ENCODE measurements around the gene ITGB2.

Gene ITGB2

GRCh38 chr21:44967082-44968047, 46.7 kb upstream of the ITGB2 start:
- TF ChIP-seq EGR1 (IDR thresholded peaks at IDR 0.05): no peak

- no peak for TF ChIP-seq NFIC (IDR thresholded peaks at IDR 0.05)
- TF ChIP-seq CEBPB (IDR thresholded peaks at IDR 0.05): no peak
- no peak for TF ChIP-seq FOXM1 (IDR thresholded peaks at IDR 0.05; ENCODE audit: borderline replicate concordance, low read depth)
- TF ChIP-seq TEAD4 (IDR thresholded peaks at IDR 0.05): no peak
- TF ChIP-seq TAF1 (IDR thresholded peaks at IDR 0.05; ENCODE audit: low read depth): no peak
- no peak for TF ChIP-seq YY1 (IDR thresholded peaks at IDR 0.05; ENCODE audit: low read depth)
- TF ChIP-seq MAX (IDR thresholded peaks at IDR 0.05): no peak
- no peak for TF ChIP-seq CREB1 (IDR thresholded peaks at IDR 0.05; ENCODE audit: low read depth)
- TF ChIP-seq, protein P1, sequence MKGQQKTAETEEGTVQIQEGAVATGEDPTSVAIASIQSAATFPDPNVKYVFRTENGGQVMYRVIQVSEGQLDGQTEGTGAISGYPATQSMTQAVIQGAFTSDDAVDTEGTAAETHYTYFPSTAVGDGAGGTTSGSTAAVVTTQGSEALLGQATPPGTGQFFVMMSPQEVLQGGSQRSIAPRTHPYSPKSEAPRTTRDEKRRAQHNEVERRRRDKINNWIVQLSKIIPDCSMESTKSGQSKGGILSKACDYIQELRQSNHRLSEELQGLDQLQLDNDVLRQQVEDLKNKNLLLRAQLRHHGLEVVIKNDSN (IDR thresholded peaks at IDR 0.05): no peak
- no peak for TF ChIP-seq TCF12 (IDR thresholded peaks at IDR 0.05; ENCODE audit: low read depth)
- TF ChIP-seq REST (IDR thresholded peaks at IDR 0.05; ENCODE audit: low read depth): no peak
- TF ChIP-seq RAD21 (IDR thresholded peaks at IDR 0.05; ENCODE audit: low read depth): no peak
- TF ChIP-seq EGR1 (IDR thresholded peaks at IDR 0.05): no peak
- no peak for TF ChIP-seq EP300 (IDR thresholded peaks at IDR 0.05; ENCODE audit: borderline replicate concordance)
- no peak for TF ChIP-seq ZBTB7A (IDR thresholded peaks at IDR 0.05; ENCODE audit: low read depth)
Observed at GRCh38 chr21:44966135-44967081, 45.7 kb upstream of the ITGB2 start.

GRCh38 chr21:44965251-44966022, 44.7 kb upstream of the ITGB2 start:
- TF ChIP-seq EP300 (IDR thresholded peaks at IDR 0.05; ENCODE audit: borderline replicate concordance) (no peak), TAF1 (IDR thresholded peaks at IDR 0.05; ENCODE audit: low read depth) (no peak), MAX (IDR thresholded peaks at IDR 0.05) (no peak), NFIC (IDR thresholded peaks at IDR 0.05) (no peak), RAD21 (IDR thresholded peaks at IDR 0.05; ENCODE audit: low read depth) (no peak), CEBPB (IDR thresholded peaks at IDR 0.05) (no peak), REST (IDR thresholded peaks at IDR 0.05; ENCODE audit: low read depth) (no peak), YY1 (IDR thresholded peaks at IDR 0.05; ENCODE audit: low read depth) (no peak), EGR1 (IDR thresholded peaks at IDR 0.05) (no peak), FOXM1 (IDR thresholded peaks at IDR 0.05; ENCODE audit: borderline replicate concordance, low read depth) (no peak), TCF12 (IDR thresholded peaks at IDR 0.05; ENCODE audit: low read depth) (no peak)
- TF ChIP-seq, protein P1 (IDR thresholded peaks at IDR 0.05): no peak

- no peak for TF ChIP-seq NFIC (IDR thresholded peaks at IDR 0.05)
- TF ChIP-seq YY1 (IDR thresholded peaks at IDR 0.05; ENCODE audit: low read depth): no peak
- TF ChIP-seq, protein P1 (IDR thresholded peaks at IDR 0.05): no peak
- no peak for TF ChIP-seq EP300 (IDR thresholded peaks at IDR 0.05; ENCODE audit: borderline replicate concordance)
- TF ChIP-seq CREB1 (IDR thresholded peaks at IDR 0.05; ENCODE audit: low read depth): no peak
- no peak for TF ChIP-seq TEAD4 (IDR thresholded peaks at IDR 0.05)
- TF ChIP-seq MAX (IDR thresholded peaks at IDR 0.05): no peak
- TF ChIP-seq RAD21 (IDR thresholded peaks at IDR 0.05; ENCODE audit: low read depth): no peak
- TF ChIP-seq TAF1 (IDR thresholded peaks at IDR 0.05; ENCODE audit: low read depth): no peak
- no peak for TF ChIP-seq TCF12 (IDR thresholded peaks at IDR 0.05; ENCODE audit: low read depth)
- TF ChIP-seq CEBPB (IDR thresholded peaks at IDR 0.05): no peak
- TF ChIP-seq FOXM1 (IDR thresholded peaks at IDR 0.05; ENCODE audit: borderline replicate concordance, low read depth): no peak
Observed at GRCh38 chr21:44964381-44964780, 43.7 kb upstream of the ITGB2 start.

All from Ishikawa (cell line).